ENCODE measurements around the gene NBEAL2.

NBEAL2 gene

GRCh38 chr3:47002171-47003055 is 22.9 kb downstream of the NBEAL2 start:
- DNase-seq (no peak), ATAC-seq (no peak)
- Mint-ChIP-seq H3K36me3 (ENCODE audit: low read depth) (peaks cover 13% of the 10 kb centered on the region), H3K4me3 (no peak overlapping the region), H3K9me3 (no peaks in the 10 kb centered on the region), H3K4me1 (peaks cover 10% of the 10 kb centered on the region), H3K27me3 (no peaks in the 10 kb centered on the region), H3K27ac (no peak overlapping the region)

- no peaks in the 10 kb centered on the region for H3K27me3 Mint-ChIP-seq
- no peak overlapping the region for H3K27ac Mint-ChIP-seq
- peaks cover 7% of the 10 kb centered on the region for H3K4me1 Mint-ChIP-seq
- H3K36me3 Mint-ChIP-seq (ENCODE audit: low read depth), result peaks cover 13% of the 10 kb centered on the region
- DNase-seq (no peak), ATAC-seq (no peak)
- H3K9me3 Mint-ChIP-seq, result no peaks in the 10 kb centered on the region
- no peak overlapping the region for H3K4me3 Mint-ChIP-seq
Measured at GRCh38 chr3:47003056-47003410, 23.6 kb downstream of the NBEAL2 start.

GRCh38 chr3:47003461-47004368 is 24.2 kb downstream of the NBEAL2 start:
- H3K9me3 Mint-ChIP-seq, result no peaks in the 10 kb centered on the region
- DNase-seq (no peak), ATAC-seq (no peak)
- no peak overlapping the region for H3K4me3 Mint-ChIP-seq
- H3K27ac Mint-ChIP-seq, result no peak overlapping the region
- no peaks in the 10 kb centered on the region for H3K27me3 Mint-ChIP-seq
- peaks cover 14% of the 10 kb centered on the region for H3K36me3 Mint-ChIP-seq (ENCODE audit: low read depth)
- peaks cover 7% of the 10 kb centered on the region for H3K4me1 Mint-ChIP-seq

GRCh38 chr3:47004369-47005211 is 25.1 kb downstream of the NBEAL2 start:
- ATAC-seq (no peak), DNase-seq (no peak)
- Mint-ChIP-seq H3K36me3 (ENCODE audit: low read depth) (peaks cover 14% of the 10 kb centered on the region), H3K4me1 (peaks cover 7% of the 10 kb centered on the region), H3K4me3 (no peak overlapping the region), H3K9me3 (no peaks in the 10 kb centered on the region), H3K27ac (no peak overlapping the region), H3K27me3 (no peaks in the 10 kb centered on the region)

GRCh38 chr3:47005212-47006144 is 26.0 kb downstream of the NBEAL2 start:
- peaks cover 14% of the 10 kb centered on the region for H3K36me3 Mint-ChIP-seq (ENCODE audit: low read depth)
- H3K4me1 Mint-ChIP-seq, result peaks cover 10% of the 10 kb centered on the region
- H3K27ac Mint-ChIP-seq, result no peak overlapping the region
- H3K9me3 Mint-ChIP-seq, result no peaks in the 10 kb centered on the region
- DNase-seq (no peak), ATAC-seq (no peak)
- H3K4me3 Mint-ChIP-seq, result no peak overlapping the region
- no peaks in the 10 kb centered on the region for H3K27me3 Mint-ChIP-seq

GRCh38 chr3:47006145-47006651 is 26.7 kb downstream of the NBEAL2 start:
- H3K9me3 Mint-ChIP-seq, result no peaks in the 10 kb centered on the region
- no peak overlapping the region for H3K27ac Mint-ChIP-seq
- H3K36me3 Mint-ChIP-seq (ENCODE audit: low read depth), result peaks cover 14% of the 10 kb centered on the region
- no peak overlapping the region for H3K4me3 Mint-ChIP-seq
- H3K4me1 Mint-ChIP-seq, result peaks cover 11% of the 10 kb centered on the region
- ATAC-seq (no peak), DNase-seq (no peak)
- H3K27me3 Mint-ChIP-seq, result no peaks in the 10 kb centered on the region

- DNase-seq, result no peak
- Mint-ChIP-seq H3K27me3 (no peaks in the 10 kb centered on the region), H3K27ac (no peak overlapping the region), H3K4me3 (no peak overlapping the region), H3K9me3 (no peaks in the 10 kb centered on the region), H3K4me1 (peaks cover 12% of the 10 kb centered on the region), H3K36me3 (ENCODE audit: low read depth) (peaks cover 14% of the 10 kb centered on the region)
- no peak for ATAC-seq
Measured at GRCh38 chr3:47007001-47007400, 27.5 kb downstream of the NBEAL2 start.

- ATAC-seq (no peak), DNase-seq (no peak)
- Mint-ChIP-seq H3K9me3 (no peaks in the 10 kb centered on the region), H3K27me3 (no peaks in the 10 kb centered on the region), H3K4me1 (peaks cover 12% of the 10 kb centered on the region), H3K36me3 (ENCODE audit: low read depth) (peaks cover 14% of the 10 kb centered on the region), H3K4me3 (no peak overlapping the region), H3K27ac (no peak overlapping the region)
Measured at GRCh38 chr3:47007482-47008233, 28.2 kb downstream of the NBEAL2 start.

GRCh38 chr3:47008234-47008796 is 28.8 kb downstream of the NBEAL2 start:
- peaks cover 10% of the 10 kb centered on the region for H3K36me3 Mint-ChIP-seq (ENCODE audit: low read depth)
- no peak overlapping the region for H3K4me3 Mint-ChIP-seq
- no peaks in the 10 kb centered on the region for H3K27me3 Mint-ChIP-seq
- ATAC-seq, result no peak
- H3K27ac Mint-ChIP-seq, result no peak overlapping the region
- DNase-seq, result no peak
- H3K4me1 Mint-ChIP-seq, result peaks cover 12% of the 10 kb centered on the region
- H3K9me3 Mint-ChIP-seq, result no peaks in the 10 kb centered on the region

GRCh38 chr3:47008851-47009224 is 29.4 kb downstream of the NBEAL2 start:
- Mint-ChIP-seq H3K27ac (no peak overlapping the region), H3K4me1 (peaks cover 12% of the 10 kb centered on the region), H3K27me3 (no peaks in the 10 kb centered on the region), H3K36me3 (ENCODE audit: low read depth) (peaks cover 10% of the 10 kb centered on the region), H3K9me3 (no peaks in the 10 kb centered on the region), H3K4me3 (no peak overlapping the region)
- no peak for DNase-seq
- no peak for ATAC-seq

GRCh38 chr3:47009225-47010110 is 30.0 kb downstream of the NBEAL2 start:
- peak overlapping the region; percentile 62 for H3K27ac Mint-ChIP-seq
- peak; percentile 93 for ATAC-seq
- peak; percentile 78 for DNase-seq
- H3K4me3 Mint-ChIP-seq, result peak overlapping the region; percentile 50
- H3K27me3 Mint-ChIP-seq, result no peaks in the 10 kb centered on the region
- no peaks in the 10 kb centered on the region for H3K9me3 Mint-ChIP-seq
- H3K4me1 Mint-ChIP-seq, result peaks cover 12% of the 10 kb centered on the region
- H3K36me3 Mint-ChIP-seq (ENCODE audit: low read depth), result peaks cover 10% of the 10 kb centered on the region
